GM19240 (cell line): ENCODE data around the gene ARRDC2.
"Not testable (repeated sequence)": the region's sequence is repeated elsewhere in the genome, so short reads cannot be mapped to it uniquely, and the experiment has no call there.

ENCODE experiments used
- DNase-seq: peaks from one replicate; pipeline ENCODE4 v3.0.0; 2011; ENCODE audit warnings: low spot score; ENCODE audit not compliant: insufficient read length

ARRDC2 gene

DNA sequence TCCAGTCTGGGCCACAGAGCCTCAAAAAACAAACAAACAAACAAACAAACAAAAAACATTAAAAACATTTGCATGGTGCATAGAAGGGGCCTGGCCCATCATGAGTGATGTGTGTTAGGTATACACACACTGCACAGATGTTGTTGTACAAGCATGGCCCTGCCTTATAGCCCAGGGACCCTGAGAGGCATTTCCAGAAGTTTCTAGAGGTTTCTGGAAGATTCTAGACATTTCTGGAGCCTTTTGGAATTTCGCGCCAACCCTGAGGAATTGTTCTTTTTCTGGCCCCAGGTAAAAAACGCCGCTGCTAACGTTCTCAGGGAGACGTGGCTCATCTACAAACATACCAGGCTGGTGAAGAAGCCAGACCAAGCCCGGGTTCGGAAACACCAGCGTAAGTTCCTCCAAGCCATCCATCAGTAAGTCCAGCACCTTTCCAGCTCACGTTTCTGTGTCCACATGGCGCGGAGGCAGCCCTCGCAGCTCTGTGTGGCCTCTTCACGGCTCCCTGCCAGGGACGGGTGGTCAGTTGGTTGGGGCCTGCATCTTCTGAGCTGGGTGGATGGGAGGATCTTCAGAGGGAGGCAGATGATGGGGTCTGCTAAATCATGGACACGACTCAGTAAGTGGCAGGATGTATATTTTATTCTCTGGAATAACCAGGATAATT is 18.4 kb upstream of the ARRDC2 start:
- no peak for DNase-seq

GRCh38 chr19:17993076-17993813 is 14.7 kb upstream of the ARRDC2 start:
- no peak for DNase-seq

DNA sequence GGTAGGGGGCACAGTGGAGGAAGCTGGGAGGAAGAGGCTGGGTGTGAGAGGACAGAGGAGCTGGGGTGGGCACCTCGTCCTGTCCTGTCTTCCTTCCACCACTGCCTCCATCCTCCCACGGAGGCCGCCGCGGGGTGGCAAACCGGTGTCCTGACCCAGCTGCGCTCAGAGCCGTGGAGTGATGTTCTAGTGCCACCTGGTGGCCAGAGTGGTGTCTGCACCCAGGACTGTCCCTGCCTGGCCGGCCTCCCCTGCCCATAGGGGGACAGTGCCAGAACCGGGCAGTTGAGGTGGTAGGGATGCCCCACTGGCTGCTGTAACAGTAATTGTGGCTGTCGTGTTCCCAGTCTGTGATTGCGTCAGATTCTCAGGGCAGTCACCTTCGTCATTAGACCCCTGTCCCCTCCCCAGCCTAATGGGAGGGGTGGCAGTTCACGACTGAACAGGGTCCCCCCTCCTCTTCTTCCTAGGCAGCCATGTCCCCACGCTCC is 11.1 kb upstream of the ARRDC2 start:
- peak; percentile 96 for DNase-seq

DNA sequence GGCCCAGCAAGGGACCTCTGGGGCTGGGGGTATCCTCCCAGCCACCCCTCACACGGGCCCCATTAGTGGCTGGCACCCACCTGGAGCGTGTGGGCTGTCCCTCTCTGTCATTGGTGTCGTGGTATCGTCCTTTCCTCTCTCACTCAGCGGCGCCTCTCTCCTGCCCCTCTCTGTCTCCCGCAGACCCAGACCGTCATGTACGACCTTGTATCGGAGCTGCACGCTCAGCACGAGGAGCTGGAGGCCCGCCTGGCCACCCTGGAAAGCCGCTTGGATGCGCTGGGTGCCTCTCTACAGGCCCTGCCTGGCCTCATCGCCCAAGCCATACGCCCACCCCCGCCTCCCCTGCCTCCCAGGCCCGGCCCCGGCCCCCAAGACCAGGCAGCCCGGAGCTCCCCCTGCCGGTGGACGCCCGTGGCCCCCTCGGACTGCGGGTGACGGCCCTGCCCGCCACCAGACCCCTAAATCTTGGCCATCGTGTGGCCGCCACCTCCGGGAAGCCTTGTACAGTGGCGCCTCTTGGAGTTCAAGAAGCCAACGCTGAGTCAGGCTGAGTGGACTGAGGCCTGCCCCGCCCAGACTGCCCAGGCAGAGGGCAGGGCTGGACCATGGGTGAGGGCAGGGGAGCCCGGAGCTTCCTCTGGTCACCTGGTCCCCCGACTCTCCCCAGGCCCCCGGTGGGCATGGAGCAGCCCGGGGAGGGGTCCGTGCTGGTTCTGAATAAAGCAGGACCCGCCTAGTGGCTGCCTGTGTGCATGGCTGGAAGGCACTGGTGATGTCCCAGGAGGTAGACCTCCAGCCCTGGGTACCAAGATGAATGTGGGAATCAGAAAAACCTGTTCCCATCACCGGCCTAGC is 9.8 kb upstream of the ARRDC2 start:
- no peak for DNase-seq

DNA sequence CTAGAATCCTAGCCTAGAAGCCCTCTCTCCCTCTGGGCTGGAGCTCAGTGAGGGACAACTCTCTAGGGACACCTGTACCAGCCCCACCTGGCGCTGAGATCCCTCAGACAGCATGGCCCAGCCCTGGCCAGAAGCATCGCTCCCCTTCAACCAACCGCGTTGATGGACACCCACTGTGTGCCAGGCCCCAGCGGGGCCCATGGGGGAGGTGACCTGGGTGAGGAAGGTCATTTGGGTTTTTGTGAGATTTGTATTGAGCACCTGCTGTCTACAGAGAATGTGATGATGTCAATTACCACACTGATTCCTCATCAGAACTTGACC is 9.2 kb upstream of the ARRDC2 start:
- no peak for DNase-seq

DNA sequence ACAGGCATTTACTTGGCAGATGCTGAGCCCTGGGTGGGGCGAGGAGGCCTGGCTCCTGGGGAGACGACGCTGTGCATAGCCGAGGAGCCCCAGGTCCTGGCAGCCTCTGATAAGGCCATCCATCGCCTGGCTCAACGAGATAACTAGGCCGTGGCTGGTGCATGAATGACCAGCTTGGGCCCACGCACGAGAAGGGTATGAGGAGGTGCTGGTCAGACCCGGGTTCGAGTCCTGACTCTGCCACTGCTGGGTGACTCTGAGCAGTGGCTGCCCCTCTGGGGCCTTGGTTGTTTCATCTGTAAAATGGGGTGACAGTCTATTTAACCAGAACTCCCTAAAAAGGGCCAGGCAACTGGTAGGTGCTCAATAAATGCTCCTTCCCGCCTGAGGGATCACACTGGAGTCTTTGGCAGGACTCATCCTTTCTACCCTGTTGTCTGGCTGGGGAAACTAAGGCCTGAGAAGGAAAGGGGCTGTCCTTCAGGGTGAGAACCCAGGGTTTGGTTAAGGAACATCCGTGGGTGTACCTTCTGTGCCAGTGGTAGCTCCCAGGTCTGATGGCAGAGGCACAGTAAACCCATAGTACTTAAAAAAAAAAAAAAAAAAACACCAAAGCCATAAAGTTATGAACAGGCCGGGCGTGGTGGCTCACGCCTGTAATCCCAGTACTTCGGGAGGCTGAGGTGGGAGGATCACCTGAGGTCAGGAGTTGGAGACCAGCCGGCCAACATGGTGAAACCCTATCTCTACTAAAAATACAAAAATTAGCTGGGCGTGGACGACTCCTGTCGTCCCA is 8.1 kb upstream of the ARRDC2 start:
- DNase-seq = no peak

GRCh38 chr19:18000480-18000914 is 7.5 kb upstream of the ARRDC2 start:
- DNase-seq = peak; percentile 35

DNA sequence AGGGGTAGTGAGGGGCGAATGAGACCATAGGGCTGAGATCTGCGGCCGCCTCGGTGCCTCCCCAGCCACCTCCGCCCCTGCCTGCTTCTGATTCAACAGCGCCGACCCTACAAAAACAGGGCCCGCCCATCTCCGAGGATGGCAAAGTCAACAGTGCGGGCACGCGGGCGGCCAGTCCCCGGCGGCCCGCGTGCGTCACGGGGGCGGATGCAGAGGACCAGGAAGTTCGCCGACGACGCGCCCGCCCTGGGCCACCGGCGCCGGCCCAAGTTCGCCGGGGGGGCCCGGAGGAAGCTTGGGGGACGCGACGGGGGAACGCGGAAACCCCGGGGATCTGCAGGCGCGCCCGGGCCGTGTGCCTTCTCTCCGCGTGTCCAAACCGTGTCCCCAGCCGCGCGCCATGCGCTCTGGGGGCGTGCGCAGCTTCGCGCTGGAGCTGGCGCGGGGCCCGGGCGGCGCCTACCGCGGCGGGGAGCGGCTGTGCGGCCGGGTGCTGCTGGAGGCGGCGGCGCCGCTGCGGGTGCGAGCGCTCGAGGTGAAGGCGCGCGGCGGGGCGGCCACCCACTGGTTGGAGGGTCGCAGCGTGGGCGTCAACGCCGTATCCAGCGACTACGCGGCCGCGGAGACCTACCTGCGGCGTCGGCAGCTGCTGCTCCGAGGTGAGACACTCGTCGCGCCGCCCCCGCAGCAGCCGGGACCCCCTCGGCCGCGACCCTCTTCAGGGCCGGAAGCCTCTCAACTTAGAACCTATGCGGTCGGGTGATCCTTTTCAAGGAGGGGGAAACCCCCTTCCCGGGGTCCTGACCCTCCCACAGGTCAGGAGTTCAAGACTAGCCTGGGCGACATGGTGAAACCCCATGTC is 6.8 kb upstream of the ARRDC2 start:
- DNase-seq = peak; percentile 75

DNA sequence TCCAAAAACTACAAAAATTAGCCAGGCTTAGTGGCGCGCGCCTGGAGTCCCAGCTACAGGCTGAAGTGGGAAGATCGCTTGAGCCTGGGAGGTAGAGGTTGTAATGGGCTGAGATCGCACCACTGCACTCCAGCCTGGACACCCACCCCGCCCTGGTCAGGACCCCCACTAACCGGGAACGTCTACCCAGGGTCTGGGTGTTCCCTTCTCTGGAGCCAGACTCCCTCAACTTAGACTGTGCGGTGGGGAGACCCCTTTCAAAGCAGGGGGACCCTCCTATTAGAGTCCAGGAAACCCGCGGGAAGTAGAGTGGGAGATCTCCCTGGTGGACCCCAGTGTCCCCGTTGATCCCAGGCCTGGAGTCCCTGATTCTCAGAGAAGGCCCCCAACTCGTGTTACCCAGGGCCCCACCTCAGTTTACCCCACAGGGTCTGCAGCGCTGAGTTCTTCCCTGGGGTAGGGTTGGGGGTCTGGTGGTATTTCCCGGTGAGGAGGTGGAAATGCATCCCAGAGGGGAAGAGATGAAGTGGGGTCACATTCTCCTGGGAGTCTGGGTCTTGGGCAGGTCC is 6.1 kb upstream of the ARRDC2 start:
- no peak for DNase-seq

- no peak for DNase-seq
These were observed 5.6 kb upstream of the ARRDC2 start for GRCh38 chr19:18002347-18002850.

DNA sequence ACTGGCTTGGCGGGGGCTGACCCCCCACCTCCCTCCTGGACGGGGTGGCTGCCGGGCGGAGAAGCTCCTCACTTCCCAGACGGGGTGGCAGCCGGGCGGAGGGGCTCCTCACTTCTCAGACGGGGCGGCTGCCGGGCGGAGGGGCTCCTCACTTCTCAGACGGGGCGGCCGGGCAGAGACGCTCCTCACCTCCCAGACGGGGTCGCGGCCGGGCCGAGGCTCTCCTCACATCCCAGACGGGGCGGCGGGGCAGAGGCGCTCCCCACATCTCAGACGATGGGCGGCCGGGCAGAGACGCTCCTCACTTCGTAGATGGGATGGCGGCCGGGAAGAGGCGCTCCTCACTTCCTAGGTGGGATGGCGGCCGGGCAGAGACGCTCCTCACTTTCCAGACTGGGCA is 2.2 kb upstream of the ARRDC2 start:
- not testable (repeated sequence) for DNase-seq

GRCh38 chr19:18007044-18007916 is 690 bp upstream of the ARRDC2 start:
- peak; percentile 93 for DNase-seq

DNA sequence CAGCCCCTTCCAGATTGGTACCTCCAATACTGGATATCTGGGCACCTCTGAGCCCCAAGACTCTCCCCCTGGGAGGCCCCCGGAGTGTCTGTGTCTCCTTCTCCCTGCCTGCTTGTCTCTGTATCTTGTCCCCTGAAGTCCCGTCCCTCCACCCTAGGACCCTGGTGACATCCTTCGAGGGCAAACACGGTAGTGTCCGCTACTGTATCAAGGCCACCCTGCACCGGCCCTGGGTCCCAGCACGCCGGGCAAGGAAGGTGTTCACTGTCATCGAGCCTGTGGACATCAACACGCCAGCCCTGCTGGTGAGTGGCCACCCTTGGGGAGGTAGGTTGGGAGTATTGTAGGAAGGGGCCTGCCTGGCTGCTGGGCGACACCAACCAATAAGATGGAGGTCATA is 844 bp downstream of the ARRDC2 start:
- DNase-seq = no peak

- no peak for DNase-seq
These were observed 1.6 kb downstream of the ARRDC2 start for GRCh38 chr19:18009412-18010066.

DNA sequence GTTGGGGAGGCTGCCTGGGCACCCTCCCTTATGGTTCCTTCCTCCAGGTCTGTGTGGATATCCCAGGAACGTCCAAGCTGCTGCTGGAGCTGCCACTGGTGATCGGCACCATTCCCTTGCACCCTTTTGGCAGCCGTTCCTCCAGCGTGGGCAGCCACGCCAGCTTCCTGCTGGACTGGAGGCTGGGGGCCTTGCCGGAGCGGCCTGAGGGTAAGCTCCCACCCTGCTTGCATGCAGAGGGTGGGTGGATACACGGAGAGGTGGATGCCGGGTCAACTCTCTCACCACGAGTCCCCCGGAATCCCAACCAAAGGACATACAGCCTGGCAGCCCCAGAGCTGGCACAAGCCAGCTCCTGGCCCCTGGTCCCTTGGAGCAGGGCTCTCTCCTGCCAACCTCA is 2.2 kb downstream of the ARRDC2 start:
- DNase-seq = no peak

- DNase-seq = no peak
These were observed 5.5 kb downstream of the ARRDC2 start for GRCh38 chr19:18013210-18014111.

DNA sequence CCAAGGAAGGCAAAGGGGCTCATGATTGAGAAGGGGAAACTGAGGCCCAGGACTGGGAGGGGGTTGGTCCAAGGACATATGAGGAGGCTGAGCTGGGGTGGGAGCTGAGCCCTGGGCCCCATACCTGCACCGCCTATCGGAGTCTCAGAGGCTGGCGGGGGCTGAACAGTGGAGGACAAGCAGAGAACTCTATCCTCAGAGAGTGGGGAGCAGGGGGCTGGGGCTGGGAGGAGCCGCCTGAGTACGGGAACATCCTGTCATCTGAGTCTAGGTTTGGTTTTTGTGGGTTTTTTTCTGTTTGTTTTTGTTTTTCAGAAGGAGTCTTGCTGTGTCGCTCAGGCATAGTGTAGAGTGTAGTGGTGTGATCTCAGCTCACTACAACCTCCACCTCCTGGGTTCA is 6.2 kb downstream of the ARRDC2 start:
- no peak for DNase-seq
